Myocyte (in vitro differentiated cells): ENCODE measurements around the gene PUM1. TPM values are rescaled to one million over a fixed set of nuclear protein-coding genes. Genes with fewer than 3 reads are reported as not detected.

Experiments
- total RNA-seq: library from RNA; depleted of rRNA; stranded (reverse); fragments of >200 nt; gene quantifications from 2 replicates; pipeline ENCODE4 v1.2.3, GENCODE V29; 2014

PUM1 gene
- total RNA-seq, 1 donor from 2014 or later: 70.1 TPM

Other genes starting within 250 kb of the PUM1 start
- 15.7 and 17.6 TPM in 2 replicates for gene SDC3, start 157.0 kb downstream of the PUM1 start, total RNA-seq
- 0.05 and 0.13 TPM in 2 replicates for gene NKAIN1, start 174.2 kb upstream of the PUM1 start, total RNA-seq
- gene SNRNP40, start 231.1 kb upstream of the PUM1 start, total RNA-seq: 54.6 and 55.3 TPM in 2 replicates
- 32.9 and 34.7 TPM in 2 replicates for gene ZCCHC17, start 231.3 kb upstream of the PUM1 start, total RNA-seq